HG03432 (cell line): ENCODE results near the gene DDB1.

Source experiments
- ATAC-seq: cut with Tn5 transposase; IDR thresholded peaks from one replicate; pipeline ENCODE4 v1.9.1; 2021; ENCODE audit warnings: mild to moderate bottlenecking, moderate library complexity; ENCODE audit not compliant: unreplicated experiment

Gene DDB1

GRCh38 chr11:61298663-61299244, 34.2 kb downstream of the DDB1 start:
- no peak for ATAC-seq

GRCh38 chr11:61297746-61298145, 35.2 kb downstream of the DDB1 start:
- no peak for ATAC-seq

GRCh38 chr11:61297341-61297740, 35.6 kb downstream of the DDB1 start:
- ATAC-seq: no peak

GRCh38 chr11:61295596-61295926, 37.3 kb downstream of the DDB1 start:
- no peak for ATAC-seq

GRCh38 chr11:61294717-61295595, 37.9 kb downstream of the DDB1 start, which contains the start of gene VWCE:
VWCE (minus strand) TSS chr11:61295316; CDS start chr11:61295037, 279 bp downstream.
- peak; percentile 77 for ATAC-seq

GRCh38 chr11:61293867-61294716, 38.8 kb downstream of the DDB1 start:
- ATAC-seq: peak; percentile 42

GRCh38 chr11:61292356-61292755, 40.5 kb downstream of the DDB1 start:
- ATAC-seq: no peak

- no peak for ATAC-seq
Measured at GRCh38 chr11:61290905-61291690, 41.8 kb downstream of the DDB1 start.

- ATAC-seq: no peak
Measured at GRCh38 chr11:61287338-61287977, 45.4 kb downstream of the DDB1 start.

GRCh38 chr11:61283613-61284012, 49.3 kb downstream of the DDB1 start:
- no peak for ATAC-seq

GRCh38 chr11:61281581-61282250, 51.2 kb downstream of the DDB1 start:
- no peak for ATAC-seq

- no peak for ATAC-seq
Measured at GRCh38 chr11:61280883-61281580, 51.9 kb downstream of the DDB1 start.

- no peak for ATAC-seq
Measured at GRCh38 chr11:61279934-61280659, 52.8 kb downstream of the DDB1 start.

- no peak for ATAC-seq
Measured at GRCh38 chr11:61278001-61278470, 54.9 kb downstream of the DDB1 start.

GRCh38 chr11:61277186-61278000, 55.5 kb downstream of the DDB1 start:
- ATAC-seq: no peak

GRCh38 chr11:61275191-61275590, 57.7 kb downstream of the DDB1 start:
- no peak for ATAC-seq

GRCh38 chr11:61274084-61274483, 58.8 kb downstream of the DDB1 start:
- no peak for ATAC-seq
